ENCODE results near the gene SH3BP5.

- TF ChIP-seq CTCF (IDR thresholded peaks at IDR 0.05 in 2 of 3, conservative IDR thresholded peaks at IDR 0.05 in 1 of 3; ENCODE audit: borderline replicate concordance in 1 of 3, insufficient read depth in 1 of 3, low read depth in 2 of 3, low read length in 2 of 3) (peak in 2 of 3 experiments; percentile 3 to 28; a peak in 1 of 6 replicates), REST (IDR thresholded peaks at IDR 0.05; ENCODE audit: low read depth) (no peak), FOSL1 (IDR thresholded peaks at IDR 0.05; ENCODE audit: low read depth) (no peak), EZH2 (IDR thresholded peaks at IDR 0.05) (no peak), YY1 (IDR thresholded peaks at IDR 0.05; ENCODE audit: extremely low read depth, insufficient replicate concordance, low read depth, low read length) (no peak), POLR2AphosphoS5 (IDR thresholded peaks at IDR 0.05; ENCODE audit: low read depth, low read length) (no peak), POLR2A (IDR thresholded peaks at IDR 0.05; ENCODE audit: borderline replicate concordance, extremely low read depth, insufficient read depth, insufficient read length) (no peak), SRF (IDR thresholded peaks at IDR 0.05; ENCODE audit: low read depth) (no peak), MAX (IDR thresholded peaks at IDR 0.05) (no peak), TCF7L2 (IDR thresholded peaks at IDR 0.05; ENCODE audit: borderline replicate concordance, extremely low read depth, insufficient read depth, insufficient read length) (no peak)
These were observed 59.8 kb downstream of the SH3BP5 start for GRCh38 chr3:15272426-15273196.
